GM10847 (cell line): ENCODE results near the gene CPE.

Experiments used
- POLR2A ChIP-seq: IDR thresholded peaks from 2 replicates; pipeline ENCODE4 v1.6.1; 2011; ENCODE audit not compliant: insufficient read length; ENCODE audit errors: extremely low read depth

The CPE gene

GRCh38 chr4:165384598-165384997, 5.8 kb downstream of the CPE start:
- TF ChIP-seq POLR2A = no peak

DNA sequence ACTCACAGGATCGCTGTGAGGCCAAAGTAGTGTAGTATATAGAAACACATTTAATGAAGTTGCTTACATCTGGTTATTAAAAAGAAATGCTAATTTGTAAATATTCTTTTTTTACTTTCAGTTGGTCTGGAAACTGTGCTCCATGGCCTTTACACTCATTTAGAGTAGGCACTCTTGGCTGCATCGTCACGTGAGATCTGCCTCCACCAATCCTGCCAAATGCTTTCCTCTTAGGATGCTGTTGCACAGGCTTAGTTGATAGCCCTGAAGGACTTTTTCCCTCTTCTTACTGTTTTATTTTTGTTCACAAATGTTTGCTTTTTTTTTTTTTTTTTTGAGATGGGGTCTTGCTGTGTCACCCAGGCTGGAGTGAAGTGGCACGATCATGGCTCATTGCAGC, 6.3 kb downstream of the CPE start:
- no peak for TF ChIP-seq POLR2A

- TF ChIP-seq POLR2A = no peak
These were observed 7.5 kb downstream of the CPE start for GRCh38 chr4:165386328-165386727.

GRCh38 chr4:165388756-165389155, 9.9 kb downstream of the CPE start:
- TF ChIP-seq POLR2A = no peak

- TF ChIP-seq POLR2A = no peak
These were observed 14.2 kb downstream of the CPE start for GRCh38 chr4:165393051-165393450.

GRCh38 chr4:165393704-165394103, 14.9 kb downstream of the CPE start:
- no peak for TF ChIP-seq POLR2A

DNA sequence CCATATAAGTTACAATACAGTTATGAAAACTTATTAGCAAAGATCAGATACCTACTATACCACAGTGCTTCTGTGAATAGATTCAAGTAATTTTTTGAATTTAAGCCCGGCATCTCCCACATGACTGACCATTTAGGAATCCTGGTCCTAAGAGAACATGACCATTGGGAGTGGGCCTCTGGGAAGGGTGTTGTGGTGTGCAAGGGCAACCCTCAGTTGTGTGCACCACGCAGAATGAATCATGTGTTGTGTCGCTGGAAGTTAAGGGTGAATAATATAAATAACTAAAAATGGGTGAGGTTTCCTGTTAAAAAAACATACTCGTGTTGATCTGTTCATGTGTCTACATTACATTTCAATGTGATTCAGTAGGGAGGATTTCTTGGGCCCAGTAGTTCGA, 15.5 kb downstream of the CPE start:
- no peak for TF ChIP-seq POLR2A

GRCh38 chr4:165398570-165398969, 19.8 kb downstream of the CPE start:
- no peak for TF ChIP-seq POLR2A

GRCh38 chr4:165402375-165402774, 23.6 kb downstream of the CPE start:
- no peak for TF ChIP-seq POLR2A

DNA sequence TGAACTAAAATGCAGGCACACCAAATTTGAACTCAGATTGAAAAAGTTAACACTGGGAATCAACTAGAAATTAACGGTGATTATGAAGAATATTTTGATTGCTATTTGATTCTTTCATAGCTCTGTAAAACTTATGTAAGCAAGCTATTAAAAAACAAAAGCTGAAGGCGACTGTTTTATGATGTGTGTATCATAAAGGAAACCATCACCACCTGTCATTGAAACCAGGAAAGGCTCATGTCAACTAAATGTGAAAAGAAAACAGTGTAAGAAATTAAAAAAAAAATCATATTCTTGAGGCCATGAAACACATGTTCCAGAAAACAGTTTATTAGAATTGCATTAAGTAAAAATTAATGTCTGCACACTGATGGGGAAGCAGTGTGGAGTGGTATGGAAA, 24.2 kb downstream of the CPE start:
- no peak for TF ChIP-seq POLR2A

DNA sequence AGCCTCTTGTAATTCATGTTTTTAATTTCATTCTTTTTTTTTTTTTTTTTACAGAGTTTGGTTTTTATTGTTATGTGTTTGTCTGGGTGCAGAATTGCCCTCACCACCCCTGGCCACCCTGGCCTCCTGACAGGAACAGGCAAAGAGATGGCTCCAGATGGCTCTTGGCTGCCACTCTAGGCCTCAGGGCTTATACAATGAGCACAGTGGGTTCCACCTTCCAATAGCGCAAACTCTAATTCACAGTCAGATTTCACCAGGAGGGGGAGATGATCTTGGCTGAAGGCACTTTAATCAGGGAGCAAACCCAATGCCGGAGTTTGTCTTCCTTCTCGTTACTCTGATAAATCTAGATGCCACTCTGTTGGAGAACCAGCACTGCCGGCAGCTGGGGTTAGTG, 24.8 kb downstream of the CPE start:
- TF ChIP-seq POLR2A = no peak

DNA sequence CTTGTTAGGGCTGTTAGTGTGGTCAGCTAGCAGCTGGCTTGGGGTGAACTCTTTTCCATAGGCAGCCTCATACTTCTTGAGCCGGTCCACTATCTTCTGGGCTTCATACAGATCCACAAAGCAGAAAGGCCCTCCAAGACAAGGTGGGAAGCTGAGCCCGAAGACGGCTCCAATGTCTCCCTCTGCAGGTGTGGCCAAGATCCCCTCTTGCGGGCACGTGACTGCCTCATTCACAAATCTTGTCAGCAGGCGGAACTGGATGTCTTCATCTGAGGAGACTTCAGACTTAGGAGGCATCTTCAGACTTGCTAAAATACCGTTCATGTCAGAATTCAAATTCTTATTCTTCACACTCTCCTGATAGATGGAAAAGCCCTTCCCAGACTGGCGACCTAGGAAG, 25.3 kb downstream of the CPE start:
- TF ChIP-seq POLR2A = no peak

DNA sequence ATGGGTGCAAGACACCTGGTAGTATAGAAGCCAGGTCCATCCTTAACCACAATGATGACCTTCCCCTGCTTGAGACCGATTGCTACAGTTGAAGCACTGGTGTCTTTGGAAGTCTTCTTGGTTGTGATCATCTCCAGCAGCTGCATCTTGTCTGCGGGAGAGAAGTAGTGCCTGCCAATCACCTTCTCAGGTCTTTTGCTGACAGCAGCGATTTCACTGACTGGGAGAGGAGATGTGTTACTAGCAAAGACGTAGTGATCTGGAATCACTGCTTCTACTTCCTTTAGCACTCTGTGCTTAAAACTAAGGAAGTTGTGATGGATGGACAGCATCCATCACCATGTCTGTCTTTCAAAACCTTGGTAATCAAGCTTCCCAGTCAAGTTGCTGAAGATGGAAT, 25.9 kb downstream of the CPE start:
- TF ChIP-seq POLR2A = no peak

GRCh38 chr4:165410214-165410613, 31.4 kb downstream of the CPE start:
- no peak for TF ChIP-seq POLR2A

GRCh38 chr4:165415910-165416309, 37.1 kb downstream of the CPE start:
- TF ChIP-seq POLR2A = no peak

DNA sequence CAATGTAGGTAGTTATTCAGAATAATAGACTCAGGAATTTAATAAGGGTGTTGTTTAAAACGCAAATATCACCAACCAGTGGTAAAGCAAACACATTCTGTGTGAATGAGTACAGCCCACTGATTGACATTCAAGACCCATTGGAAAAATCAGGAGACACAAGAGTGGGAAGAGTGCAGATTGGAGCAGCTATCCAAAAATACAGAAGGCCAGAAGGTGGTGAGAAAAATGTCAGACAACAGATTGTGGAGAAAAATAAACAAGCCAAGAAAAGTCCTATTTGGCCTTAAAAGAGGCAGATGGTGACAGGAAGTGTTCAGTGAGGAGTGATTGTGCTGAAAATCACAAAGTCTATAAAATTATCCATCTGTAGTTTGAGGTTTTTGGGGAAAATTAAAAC, 39.3 kb downstream of the CPE start:
- TF ChIP-seq POLR2A = no peak

DNA sequence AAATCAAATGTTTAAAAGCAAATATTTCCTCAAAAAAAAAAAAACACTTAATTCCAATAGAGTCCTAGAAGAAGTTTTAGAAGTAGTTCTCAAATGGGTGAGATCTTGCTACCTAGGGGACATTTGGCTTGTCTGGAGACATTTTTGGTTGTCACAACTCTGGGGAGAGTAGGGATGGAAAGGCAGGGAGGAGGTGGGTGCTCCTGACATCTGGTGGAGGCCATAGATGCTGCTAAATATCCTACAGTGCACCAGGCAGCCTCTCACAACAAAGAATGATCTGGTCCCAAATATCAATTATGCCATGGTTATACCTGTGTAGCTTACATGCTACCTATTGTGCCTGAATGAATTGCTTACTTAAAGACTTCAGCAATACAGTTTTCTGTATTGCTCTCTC, 46.8 kb downstream of the CPE start:
- TF ChIP-seq POLR2A = no peak

DNA sequence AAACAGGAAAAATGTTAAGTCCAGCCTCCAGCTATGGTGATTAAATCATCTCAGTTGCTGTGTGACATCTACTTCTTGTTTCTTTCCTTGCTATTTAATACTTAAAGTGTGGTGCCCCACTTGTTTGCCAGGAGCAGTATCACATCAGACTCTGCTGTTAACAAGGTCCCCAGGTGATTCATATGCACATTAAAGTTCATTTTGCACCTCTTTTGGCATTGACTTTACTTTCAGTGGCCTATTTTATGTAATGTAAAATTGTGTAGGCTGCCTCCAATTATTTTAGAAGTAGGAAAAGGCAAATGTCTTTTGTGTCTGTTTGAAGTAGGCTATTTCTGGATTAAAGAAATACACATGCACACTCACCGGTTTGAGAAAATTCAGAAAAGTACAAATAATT, 47.5 kb downstream of the CPE start:
- TF ChIP-seq POLR2A = no peak
